Sigmoid colon (tissue), 7 donors: ENCODE results near the gene OPN4. TPM values are rescaled to one million over a fixed set of nuclear protein-coding genes. Genes with fewer than 3 reads are reported as not detected.

Experiments used
- DNase-seq: peaks from one replicate; pipeline ENCODE4 v3.0.0-alpha.2; 2019
- H3K27ac ChIP-seq, 4 donors: fragments of 200-600 bp; sonication (generic); one replicate each; pipeline ENCODE4 v1.5.1; 2016 to 2019; ENCODE audit warnings: mild to moderate bottlenecking in 1 of 4
- H3K27me3 ChIP-seq, 3 donors: fragments of 200-600 bp; sonication (generic); one replicate each; pipeline ENCODE4 v1.5.1; 2019; ENCODE audit warnings: mild to moderate bottlenecking in 1 of 3
- H3K36me3 ChIP-seq, 4 donors: fragments of 200-600 bp; sonication (generic); one replicate each; pipeline ENCODE4 v1.5.1; 2016 to 2019
- H3K4me1 ChIP-seq, 4 donors: fragments of 200-600 bp; sonication (generic); one replicate each; pipeline ENCODE4 v1.5.1; 2017 to 2019
- H3K4me3 ChIP-seq, 4 donors: fragments of 200-600 bp; sonication (generic); one replicate each; pipeline ENCODE4 v1.5.1; 2017 to 2019; ENCODE audit warnings: mild to moderate bottlenecking in 2 of 4, moderate library complexity in 1 of 4
- H3K9me3 ChIP-seq, 4 donors: fragments of 200-600 bp in 3 of 4; sonication (generic) in 3 of 4; one replicate each; pipeline versions ENCODE4 v1.5.1 to v1.6.1; 2013 to 2019
- EP300 ChIP-seq, 4 donors: sonication (generic); formaldehyde crosslinking; IDR thresholded peaks; one replicate each; pipeline ENCODE4 v1.6.1; 2017; ENCODE audit warnings: antibody characterized with exemption in 4 of 4
- POLR2A ChIP-seq, 2 donors: fragments of 450-650 bp; IDR thresholded peaks; one replicate each; pipeline ENCODE4 v1.6.1; 2016; ENCODE audit warnings: antibody characterized with exemption in 2 of 2, mild to moderate bottlenecking in 2 of 2, moderate library complexity in 2 of 2
- POLR2AphosphoS5 ChIP-seq, 4 donors: sonication (generic); formaldehyde crosslinking; IDR thresholded peaks; one replicate each; pipeline ENCODE4 v1.6.1; 2017; ENCODE audit warnings: antibody characterized with exemption in 4 of 4
- WGBS, 2 donors: extraction: QIAGEN DNeasy Blood & Tissue Kit; methylation state at CpG; one replicate each; pipeline ENCODE4 v1.1.7; 2013; 5-methylcytosine and 5-hydroxymethylcytosine counted together
- intact Hi-C: fragments of 100-400 bp; cut with DNase I; formaldehyde crosslinking; loops from one replicate; pipeline ENCODE4 v1.15.1; 2023
- polyA plus RNA-seq, 3 donors: library from polyadenylated mRNA; stranded (reverse); fragments of 200-250 nt; gene quantifications; one replicate each; pipeline ENCODE4 v1.2.3, GENCODE V29; 2013
- total RNA-seq, 4 donors: library from RNA; depleted of rRNA; stranded (reverse); fragments of >200 nt; gene quantifications; one replicate each; pipeline ENCODE4 v1.1.0, GENCODE V29; 2016
- TF ChIP-seq, protein P1 (sequence below), 4 experiments: fragments of 450-650 bp in 3 of 4; fragments of 200-600 bp in 1 of 4; IDR thresholded peaks; one replicate each; pipeline ENCODE4 v1.5.1; 2016 to 2019; ENCODE audit warnings: antibody characterized with exemption in 4 of 4, mild to moderate bottlenecking in 3 of 4, moderate library complexity in 2 of 4
- donor health status: healthy with polysubstance abuse.
- donor health status: Bipolar disorder and iron deficiency.
- donor health status: healthy.

Gene OPN4
- total and polyA plus RNA-seq, 7 donors = 0.04 TPM; not detected in 6

DNA sequence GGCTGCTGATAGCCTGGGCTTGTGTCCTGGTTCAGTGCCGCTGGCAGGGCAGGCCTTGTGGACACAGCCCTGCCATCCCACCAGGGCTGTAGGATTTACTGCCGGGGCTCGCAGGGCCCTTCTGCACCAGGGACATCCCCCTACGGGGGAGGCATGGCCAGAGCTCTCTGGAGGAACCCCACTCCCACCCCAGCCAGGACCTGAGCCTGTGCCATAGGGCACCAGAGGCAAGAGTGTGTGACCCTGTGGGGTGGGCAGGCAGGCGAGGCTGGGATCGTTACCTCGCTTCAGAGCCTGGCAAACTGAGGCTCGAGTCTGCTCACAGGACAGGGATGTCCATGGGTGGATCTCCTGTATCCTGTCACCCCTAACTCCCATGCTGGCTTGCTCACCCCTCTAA is 16.5 kb downstream of the OPN4 start:
- TF ChIP-seq POLR2AphosphoS5 (IDR thresholded peaks at IDR 0.05) (no peak), EP300 (IDR thresholded peaks at IDR 0.05) (no peak), POLR2A (IDR thresholded peaks at IDR 0.05) (no peak)
- TF ChIP-seq, protein P1, sequence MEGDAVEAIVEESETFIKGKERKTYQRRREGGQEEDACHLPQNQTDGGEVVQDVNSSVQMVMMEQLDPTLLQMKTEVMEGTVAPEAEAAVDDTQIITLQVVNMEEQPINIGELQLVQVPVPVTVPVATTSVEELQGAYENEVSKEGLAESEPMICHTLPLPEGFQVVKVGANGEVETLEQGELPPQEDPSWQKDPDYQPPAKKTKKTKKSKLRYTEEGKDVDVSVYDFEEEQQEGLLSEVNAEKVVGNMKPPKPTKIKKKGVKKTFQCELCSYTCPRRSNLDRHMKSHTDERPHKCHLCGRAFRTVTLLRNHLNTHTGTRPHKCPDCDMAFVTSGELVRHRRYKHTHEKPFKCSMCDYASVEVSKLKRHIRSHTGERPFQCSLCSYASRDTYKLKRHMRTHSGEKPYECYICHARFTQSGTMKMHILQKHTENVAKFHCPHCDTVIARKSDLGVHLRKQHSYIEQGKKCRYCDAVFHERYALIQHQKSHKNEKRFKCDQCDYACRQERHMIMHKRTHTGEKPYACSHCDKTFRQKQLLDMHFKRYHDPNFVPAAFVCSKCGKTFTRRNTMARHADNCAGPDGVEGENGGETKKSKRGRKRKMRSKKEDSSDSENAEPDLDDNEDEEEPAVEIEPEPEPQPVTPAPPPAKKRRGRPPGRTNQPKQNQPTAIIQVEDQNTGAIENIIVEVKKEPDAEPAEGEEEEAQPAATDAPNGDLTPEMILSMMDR (IDR thresholded peaks at IDR 0.05) = no peak
- H3K4me3 ChIP-seq = peak overlapping the region; percentile 44 to 60 (median 50)
- H3K4me1 ChIP-seq = peaks cover 0 to 83% (median 66%) of the 10 kb centered on the region in 4 donors

DNA sequence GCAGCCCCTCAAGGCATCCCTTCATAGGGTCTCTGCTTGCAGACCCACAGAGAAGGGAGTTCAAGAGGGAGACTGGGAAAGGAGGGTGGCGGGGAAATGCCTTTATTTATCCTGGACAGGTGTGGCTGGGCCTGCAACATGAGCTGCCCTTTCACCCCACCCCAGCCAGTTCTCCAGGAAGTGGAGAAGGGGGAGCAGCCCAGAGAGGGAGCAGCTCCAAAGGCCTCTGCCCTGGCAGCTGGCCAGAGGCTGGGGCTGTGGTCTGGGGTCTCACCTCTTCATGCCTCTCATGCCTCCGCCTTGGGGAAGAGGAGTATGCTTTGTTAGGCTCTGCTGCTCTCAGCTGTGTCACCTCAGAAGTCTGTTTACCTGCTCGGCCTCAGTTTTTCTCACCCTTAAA is 17.1 kb downstream of the OPN4 start:
- H3K9me3 ChIP-seq = no peaks in the 10 kb centered on the region
- intact Hi-C loops = no loop called here
- H3K4me3 ChIP-seq = peak overlapping the region; percentile 44 to 60 (median 50)
- H3K36me3 ChIP-seq = no peaks in the 10 kb centered on the region
- no peak for DNase-seq
- no peaks in the 10 kb centered on the region for H3K27me3 ChIP-seq
- no peak for TF ChIP-seq POLR2A (IDR thresholded peaks at IDR 0.05)
- TF ChIP-seq POLR2AphosphoS5 (IDR thresholded peaks at IDR 0.05) = no peak
- TF ChIP-seq, protein P1 (IDR thresholded peaks at IDR 0.05) = no peak
- TF ChIP-seq EP300 (IDR thresholded peaks at IDR 0.05) = no peak
- H3K4me1 ChIP-seq = peaks cover 0 to 86% (median 72%) of the 10 kb centered on the region in 4 donors
- peak overlapping the region; percentile 87 to 96 (median 92) for H3K27ac ChIP-seq
- WGBS, 2 donors = 56 to 72% methylated on average over 3 of the region's 3 CpGs

More for the DNA sequence above, 16.5 kb downstream of the OPN4 start:
- Histone ChIP-seq H3K27me3 (no peaks in the 10 kb centered on the region), H3K27ac (peak overlapping the region; percentile 87 to 96 (median 92)), H3K9me3 (no peaks in the 10 kb centered on the region), H3K36me3 (no peaks in the 10 kb centered on the region)
- no peak for DNase-seq
- intact Hi-C loops = no loop called here
- 90% methylated on average over 8 of the region's 8 CpGs for WGBS, 2 donors

GRCh38 chr10:86671985-86672710 is 17.8 kb downstream of the OPN4 start:
- H3K9me3 ChIP-seq = no peaks in the 10 kb centered on the region
- no peaks in the 10 kb centered on the region for H3K36me3 ChIP-seq
- H3K4me1 ChIP-seq = peaks cover 0 to 92% (median 78%) of the 10 kb centered on the region in 4 donors
- H3K4me3 ChIP-seq = peak overlapping the region in 3 of 4 donors; percentile 20 to 50 (median 30)
- H3K27ac ChIP-seq = peak overlapping the region; percentile 87 to 96 (median 92)
- intact Hi-C loops = no loop called here
- no peak for DNase-seq
- 71 to 82% methylated on average over 12 of the region's 12 CpGs for WGBS, 2 donors
- no peaks in the 10 kb centered on the region for H3K27me3 ChIP-seq
- TF ChIP-seq POLR2A (IDR thresholded peaks at IDR 0.05) = no peak
- peak in 3 of 4 donors; percentile 38 to 43 (median 42) for TF ChIP-seq POLR2AphosphoS5 (IDR thresholded peaks at IDR 0.05)
- peak in 1 of 4 donors; percentile 39 for TF ChIP-seq EP300 (IDR thresholded peaks at IDR 0.05)

- 78 to 87% methylated on average over 6 of the region's 6 CpGs for WGBS, 2 donors
- Histone ChIP-seq H3K4me1 (peaks cover 0 to 83% (median 70%) of the 10 kb centered on the region in 4 donors), H3K27ac (peak overlapping the region; percentile 87 to 96 (median 92)), H3K36me3 (no peaks in the 10 kb centered on the region), H3K4me3 (peak overlapping the region in 1 of 4 donors; percentile 30), H3K27me3 (no peaks in the 10 kb centered on the region), H3K9me3 (no peaks in the 10 kb centered on the region)
- TF ChIP-seq POLR2A (IDR thresholded peaks at IDR 0.05) (no peak), POLR2AphosphoS5 (IDR thresholded peaks at IDR 0.05) (no peak), EP300 (IDR thresholded peaks at IDR 0.05) (no peak)
- TF ChIP-seq, protein P1 (IDR thresholded peaks at IDR 0.05) = no peak
- no peak for DNase-seq
- intact Hi-C loops = no loop called here
Observed at GRCh38 chr10:86673216-86673826, 19.0 kb downstream of the OPN4 start.
